ENCODE results near the gene TBX4. TPM values are rescaled to one million over a fixed set of nuclear protein-coding genes. Genes with fewer than 3 reads are reported as not detected.

The TBX4 gene
- polyA plus RNA-seq, 2 donors, result 0.01 TPM; not detected in 1

DNA sequence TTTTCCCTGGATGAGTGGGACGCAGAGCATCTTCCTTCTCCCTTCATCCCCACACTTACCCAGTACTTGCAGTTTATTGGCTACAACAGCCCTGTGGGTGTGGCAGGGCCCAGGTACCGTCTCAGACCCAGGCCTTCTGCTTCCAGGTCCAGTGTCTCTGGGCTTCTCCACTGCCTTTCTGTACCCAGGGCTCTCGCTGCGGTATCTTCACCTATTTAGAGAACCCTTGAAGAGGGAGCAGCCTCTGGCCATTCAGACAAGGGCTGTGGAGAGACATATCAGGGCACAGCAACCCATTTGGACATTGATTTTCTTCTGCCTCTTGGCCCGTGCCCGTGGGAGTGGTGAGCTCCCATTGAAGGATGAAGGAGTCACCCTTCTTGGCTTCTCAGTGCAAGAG is 17.3 kb downstream of the TBX4 start:
- no peaks in the 10 kb centered on the region for H3K27me3 ChIP-seq (ENCODE audit: control insufficient read depth in 1 of 2, insufficient read depth in 2 of 2, low read length in 2 of 2)
- no peak overlapping the region for H3K4me3 ChIP-seq (ENCODE audit: low read depth in 1 of 2, low read length in 2 of 2)
- WGBS, 2 donors, result 88 to 90% methylated on average over 6 of the region's 6 CpGs
- no peaks in the 10 kb centered on the region for H3K9me3 ChIP-seq (ENCODE audit: control insufficient read depth in 2 of 2, insufficient read depth in 1 of 2, low read depth in 1 of 2, low read length in 1 of 2)
- no peaks in the 10 kb centered on the region for H3K36me3 ChIP-seq (ENCODE audit: control insufficient read depth in 2 of 2, insufficient read depth in 2 of 2, low read length in 1 of 2)
- H3K27ac ChIP-seq (ENCODE audit: low read depth in 2 of 2, low read length in 1 of 2), result no peak overlapping the region
- H3K4me1 ChIP-seq (ENCODE audit: control insufficient read depth in 2 of 2, insufficient read depth in 2 of 2, low read length in 1 of 2), result peaks cover 0 to 3% of the 10 kb centered on the region in 2 donors

- Histone ChIP-seq H3K27me3 (ENCODE audit: control insufficient read depth in 1 of 2, insufficient read depth in 2 of 2, low read length in 2 of 2) (no peaks in the 10 kb centered on the region), H3K27ac (ENCODE audit: low read depth in 2 of 2, low read length in 1 of 2) (no peak overlapping the region), H3K9me3 (ENCODE audit: control insufficient read depth in 2 of 2, insufficient read depth in 1 of 2, low read depth in 1 of 2, low read length in 1 of 2) (no peaks in the 10 kb centered on the region), H3K36me3 (ENCODE audit: control insufficient read depth in 2 of 2, insufficient read depth in 2 of 2, low read length in 1 of 2) (no peaks in the 10 kb centered on the region), H3K4me3 (ENCODE audit: low read depth in 1 of 2, low read length in 2 of 2) (no peak overlapping the region), H3K4me1 (ENCODE audit: control insufficient read depth in 2 of 2, insufficient read depth in 2 of 2, low read length in 1 of 2) (peaks cover 0 to 5% of the 10 kb centered on the region in 2 donors)
- WGBS, 2 donors, result 83 to 84% methylated on average over 5 of the region's 5 CpGs
Measured at GRCh38 chr17:61469949-61470348, 17.7 kb downstream of the TBX4 start.

GRCh38 chr17:61470530-61471136 is 18.4 kb downstream of the TBX4 start:
- Histone ChIP-seq H3K27ac (ENCODE audit: low read depth in 2 of 2, low read length in 1 of 2) (no peak overlapping the region), H3K27me3 (ENCODE audit: control insufficient read depth in 1 of 2, insufficient read depth in 2 of 2, low read length in 2 of 2) (no peaks in the 10 kb centered on the region), H3K4me3 (ENCODE audit: low read depth in 1 of 2, low read length in 2 of 2) (no peak overlapping the region), H3K9me3 (ENCODE audit: control insufficient read depth in 2 of 2, insufficient read depth in 1 of 2, low read depth in 1 of 2, low read length in 1 of 2) (no peaks in the 10 kb centered on the region), H3K4me1 (ENCODE audit: control insufficient read depth in 2 of 2, insufficient read depth in 2 of 2, low read length in 1 of 2) (peaks cover 0 to 6% of the 10 kb centered on the region in 2 donors), H3K36me3 (ENCODE audit: control insufficient read depth in 2 of 2, insufficient read depth in 2 of 2, low read length in 1 of 2) (no peaks in the 10 kb centered on the region)
- WGBS, 2 donors, result 86 to 90% methylated on average over 11 of the region's 11 CpGs

DNA sequence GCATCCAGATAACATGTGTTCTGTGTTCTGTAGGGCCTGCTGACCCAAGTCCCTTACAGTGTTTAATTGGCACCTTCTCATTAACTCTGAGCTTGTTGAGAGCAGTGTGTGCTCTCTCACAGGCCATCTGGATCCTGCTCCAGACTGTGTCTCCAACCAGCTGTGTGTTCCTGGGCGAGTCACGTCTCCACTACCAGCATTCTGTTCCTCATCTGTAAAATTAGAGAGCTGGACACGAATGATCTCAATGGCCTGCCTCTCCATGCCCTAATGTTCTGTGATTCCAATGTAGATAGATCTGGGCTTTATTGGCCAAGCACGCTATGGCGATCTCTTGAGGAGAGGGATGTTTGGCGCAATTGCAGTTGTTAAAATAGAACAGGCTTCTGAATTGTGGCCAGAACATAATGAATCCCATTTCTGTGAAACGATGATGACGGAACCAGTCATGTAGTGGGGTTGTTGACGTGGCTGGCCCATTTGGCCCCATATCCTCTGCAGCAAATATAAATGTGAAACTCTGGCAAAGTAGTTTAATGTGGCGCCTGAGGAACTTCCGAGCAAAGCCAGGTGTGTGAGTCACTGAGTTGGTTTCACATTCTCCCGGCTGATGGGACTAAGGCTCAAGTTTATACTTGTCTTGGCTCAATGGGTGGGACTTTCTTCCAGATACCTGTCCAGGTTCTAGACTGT is 22.2 kb downstream of the TBX4 start:
- H3K36me3 ChIP-seq (ENCODE audit: control insufficient read depth in 2 of 2, insufficient read depth in 2 of 2, low read length in 1 of 2), result no peaks in the 10 kb centered on the region
- H3K4me3 ChIP-seq (ENCODE audit: low read depth in 1 of 2, low read length in 2 of 2), result no peak overlapping the region
- peaks cover 0 to 6% of the 10 kb centered on the region in 2 donors for H3K4me1 ChIP-seq (ENCODE audit: control insufficient read depth in 2 of 2, insufficient read depth in 2 of 2, low read length in 1 of 2)
- peak overlapping the region; percentile 24 to 71 for H3K27ac ChIP-seq (ENCODE audit: low read depth in 2 of 2, low read length in 1 of 2)
- no peaks in the 10 kb centered on the region for H3K9me3 ChIP-seq (ENCODE audit: control insufficient read depth in 2 of 2, insufficient read depth in 1 of 2, low read depth in 1 of 2, low read length in 1 of 2)
- no peaks in the 10 kb centered on the region for H3K27me3 ChIP-seq (ENCODE audit: control insufficient read depth in 1 of 2, insufficient read depth in 2 of 2, low read length in 2 of 2)
- WGBS, 2 donors, result 54 to 70% methylated on average over 12 of the region's 12 CpGs

DNA sequence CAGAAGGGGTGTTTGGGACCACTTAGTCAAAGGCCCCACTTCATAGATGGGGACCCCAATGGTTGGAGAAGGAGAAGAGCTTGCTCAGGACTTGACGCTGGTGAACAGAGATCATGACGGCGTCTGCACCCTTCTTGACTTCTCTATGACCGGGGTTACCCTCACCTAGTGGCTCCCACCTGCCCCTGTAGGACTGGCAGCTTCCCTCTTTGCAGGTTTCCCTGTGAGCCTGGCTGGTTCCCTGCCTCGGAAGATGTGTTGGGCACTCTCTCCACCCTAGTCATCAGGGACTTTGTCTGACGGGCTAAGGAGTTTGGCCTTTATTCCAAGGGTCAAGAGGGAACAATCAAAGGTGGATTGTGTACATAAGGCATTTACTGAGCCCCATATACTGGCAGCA is 22.7 kb downstream of the TBX4 start:
- no peak overlapping the region for H3K4me3 ChIP-seq (ENCODE audit: low read depth in 1 of 2, low read length in 2 of 2)
- H3K4me1 ChIP-seq (ENCODE audit: control insufficient read depth in 2 of 2, insufficient read depth in 2 of 2, low read length in 1 of 2), result peaks cover 0 to 6% of the 10 kb centered on the region in 2 donors
- no peaks in the 10 kb centered on the region for H3K36me3 ChIP-seq (ENCODE audit: control insufficient read depth in 2 of 2, insufficient read depth in 2 of 2, low read length in 1 of 2)
- H3K9me3 ChIP-seq (ENCODE audit: control insufficient read depth in 2 of 2, insufficient read depth in 1 of 2, low read depth in 1 of 2, low read length in 1 of 2), result no peaks in the 10 kb centered on the region
- WGBS, 2 donors, result 70% methylated on average over 6 of the region's 6 CpGs
- H3K27ac ChIP-seq (ENCODE audit: low read depth in 2 of 2, low read length in 1 of 2), result no peak overlapping the region
- no peaks in the 10 kb centered on the region for H3K27me3 ChIP-seq (ENCODE audit: control insufficient read depth in 1 of 2, insufficient read depth in 2 of 2, low read length in 2 of 2)

DNA sequence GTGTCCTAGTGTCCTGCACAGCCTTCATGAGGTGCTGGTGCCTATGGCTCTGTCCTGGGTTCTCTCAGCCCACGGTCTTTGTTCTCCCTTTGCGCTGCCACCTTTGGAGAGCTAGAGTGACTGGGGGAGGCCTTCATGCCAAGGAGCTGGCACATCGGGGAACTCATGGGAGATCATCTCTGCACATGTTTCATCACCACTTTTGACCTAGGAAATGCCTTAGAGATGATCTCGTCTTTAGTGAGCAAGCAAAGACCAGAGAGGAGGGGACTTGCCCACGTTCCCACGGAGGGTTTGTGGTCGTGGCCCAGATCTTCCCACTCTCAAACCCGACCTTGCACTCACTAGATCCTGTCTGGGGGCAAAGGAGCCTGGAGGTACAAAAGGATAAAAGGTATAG is 23.5 kb downstream of the TBX4 start:
- H3K27me3 ChIP-seq (ENCODE audit: control insufficient read depth in 1 of 2, insufficient read depth in 2 of 2, low read length in 2 of 2), result no peaks in the 10 kb centered on the region
- H3K36me3 ChIP-seq (ENCODE audit: control insufficient read depth in 2 of 2, insufficient read depth in 2 of 2, low read length in 1 of 2), result no peaks in the 10 kb centered on the region
- WGBS, 2 donors, result 66 to 73% methylated on average over 8 of the region's 8 CpGs
- H3K9me3 ChIP-seq (ENCODE audit: control insufficient read depth in 2 of 2, insufficient read depth in 1 of 2, low read depth in 1 of 2, low read length in 1 of 2), result no peaks in the 10 kb centered on the region
- H3K4me3 ChIP-seq (ENCODE audit: low read depth in 1 of 2, low read length in 2 of 2), result no peak overlapping the region
- no peak overlapping the region for H3K27ac ChIP-seq (ENCODE audit: low read depth in 2 of 2, low read length in 1 of 2)
- H3K4me1 ChIP-seq (ENCODE audit: control insufficient read depth in 2 of 2, insufficient read depth in 2 of 2, low read length in 1 of 2), result peaks cover 0 to 6% of the 10 kb centered on the region in 2 donors

DNA sequence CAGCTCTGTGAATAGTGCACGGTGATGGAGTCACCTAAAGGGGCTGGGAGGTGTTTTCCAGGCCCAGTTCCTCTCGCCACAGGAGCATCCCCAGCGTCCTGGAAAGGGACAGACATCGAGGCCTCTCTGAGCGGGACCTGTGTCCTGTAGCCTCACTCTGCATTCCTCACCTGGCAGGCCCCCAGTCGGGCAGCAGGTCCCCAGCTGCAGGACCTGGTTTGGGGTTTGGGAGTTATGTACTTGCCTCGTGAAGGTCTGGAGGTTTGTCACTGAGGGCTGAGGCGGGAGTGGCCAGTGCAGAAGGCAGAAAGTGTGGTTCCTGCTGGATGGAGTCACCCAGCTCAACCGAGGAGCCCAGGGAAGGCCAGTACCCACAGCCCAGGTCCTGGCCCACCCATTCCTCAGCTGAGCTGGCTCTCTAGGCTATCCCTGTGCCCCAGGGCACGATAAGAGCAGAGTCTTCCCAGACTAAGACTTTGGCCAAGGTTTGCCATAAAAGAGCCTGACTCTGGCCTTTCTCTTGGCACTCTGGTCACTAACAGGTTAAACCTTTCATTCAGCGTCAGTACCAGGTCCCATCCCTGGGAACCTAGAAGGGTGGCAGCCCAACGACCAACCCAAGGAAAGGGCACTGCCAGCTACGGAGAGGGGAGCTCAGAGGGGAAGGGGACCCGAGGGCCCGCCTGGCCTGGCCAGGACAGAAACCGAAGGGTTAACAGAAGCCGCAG is 24.4 kb downstream of the TBX4 start:
- Histone ChIP-seq H3K4me1 (ENCODE audit: control insufficient read depth in 2 of 2, insufficient read depth in 2 of 2, low read length in 1 of 2) (peaks cover 0 to 6% of the 10 kb centered on the region in 2 donors), H3K27me3 (ENCODE audit: control insufficient read depth in 1 of 2, insufficient read depth in 2 of 2, low read length in 2 of 2) (no peaks in the 10 kb centered on the region), H3K27ac (ENCODE audit: low read depth in 2 of 2, low read length in 1 of 2) (no peak overlapping the region), H3K4me3 (ENCODE audit: low read depth in 1 of 2, low read length in 2 of 2) (no peak overlapping the region), H3K9me3 (ENCODE audit: control insufficient read depth in 2 of 2, insufficient read depth in 1 of 2, low read depth in 1 of 2, low read length in 1 of 2) (no peaks in the 10 kb centered on the region), H3K36me3 (ENCODE audit: control insufficient read depth in 2 of 2, insufficient read depth in 2 of 2, low read length in 1 of 2) (no peaks in the 10 kb centered on the region)
- 70 to 75% methylated on average over 17 of the region's 17 CpGs for WGBS, 2 donors

DNA sequence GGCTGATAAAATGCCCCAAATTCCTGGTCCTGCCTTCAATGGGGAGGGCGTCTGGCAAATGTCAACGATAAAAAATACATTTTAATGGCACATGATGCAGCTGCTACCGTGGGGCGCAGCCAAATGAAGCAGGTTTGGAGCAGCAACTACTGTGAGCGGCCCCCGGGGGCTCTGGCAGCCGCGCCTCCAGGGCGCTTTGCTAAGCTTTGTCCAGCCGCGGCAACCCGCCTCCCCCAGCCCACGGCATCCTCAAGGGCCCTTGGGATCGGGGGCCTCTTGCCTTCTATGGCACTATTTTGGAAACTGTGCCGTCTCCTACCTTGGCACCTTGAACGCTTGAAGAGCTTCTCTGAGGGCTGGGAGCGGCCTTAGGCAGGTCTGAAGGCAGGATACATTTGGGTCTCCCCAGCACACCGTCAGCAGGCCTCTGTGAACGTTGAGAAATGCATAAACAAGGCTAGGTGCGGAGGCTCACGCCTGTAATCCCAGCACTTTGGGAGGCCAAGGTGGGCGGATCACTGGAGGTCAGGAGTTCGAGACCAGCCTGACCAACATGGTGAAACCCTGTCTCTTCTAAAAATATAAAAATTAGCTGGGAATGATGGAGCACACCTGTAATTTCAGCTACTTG is 25.1 kb downstream of the TBX4 start:
- Histone ChIP-seq H3K27ac (ENCODE audit: low read depth in 2 of 2, low read length in 1 of 2) (no peak overlapping the region), H3K4me1 (ENCODE audit: control insufficient read depth in 2 of 2, insufficient read depth in 2 of 2, low read length in 1 of 2) (peaks cover 0 to 6% of the 10 kb centered on the region in 2 donors)

DNA sequence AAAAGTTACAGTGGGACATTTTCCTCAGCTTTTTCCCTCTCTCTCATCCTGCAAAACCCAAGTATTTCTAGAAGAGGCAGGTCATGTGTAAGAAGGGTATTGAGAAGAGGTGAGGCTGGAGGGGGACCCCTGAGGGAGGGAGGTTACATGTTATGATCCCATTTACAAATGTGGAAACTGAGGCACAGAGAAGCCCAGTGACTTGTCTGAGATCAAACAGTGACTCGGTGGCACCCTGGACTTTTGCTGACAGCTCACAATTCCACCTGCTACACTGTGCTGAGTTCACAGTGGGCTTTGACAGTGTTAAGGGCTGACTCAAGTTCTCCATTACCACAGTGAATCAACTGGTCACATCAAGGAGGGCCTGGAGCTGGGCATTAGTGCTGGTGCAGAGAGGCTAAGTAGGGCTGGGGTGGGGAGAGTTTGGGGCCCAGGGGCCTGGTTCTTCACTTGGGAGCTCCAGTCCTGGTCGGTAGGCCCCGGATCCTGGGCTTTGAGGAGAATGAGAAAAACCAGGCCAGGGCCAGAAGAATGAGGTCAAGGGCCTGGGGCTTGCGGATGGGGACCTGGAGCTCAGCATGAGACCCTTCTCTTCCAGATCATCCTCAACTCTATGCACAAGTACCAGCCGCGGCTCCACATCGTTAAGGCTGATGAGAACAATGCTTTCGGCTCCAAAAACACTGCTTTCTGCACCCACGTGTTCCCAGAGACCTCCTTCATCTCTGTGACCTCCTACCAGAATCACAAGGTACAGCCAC is 26.0 kb downstream of the TBX4 start:
- H3K27me3 ChIP-seq (ENCODE audit: control insufficient read depth in 1 of 2, insufficient read depth in 2 of 2, low read length in 2 of 2), result no peaks in the 10 kb centered on the region
- no peaks in the 10 kb centered on the region for H3K36me3 ChIP-seq (ENCODE audit: control insufficient read depth in 2 of 2, insufficient read depth in 2 of 2, low read length in 1 of 2)
- 93 to 94% methylated on average over 9 of the region's 9 CpGs for WGBS, 2 donors
- no peak overlapping the region for H3K4me3 ChIP-seq (ENCODE audit: low read depth in 1 of 2, low read length in 2 of 2)
- H3K27ac ChIP-seq (ENCODE audit: low read depth in 2 of 2, low read length in 1 of 2), result no peak overlapping the region
- H3K4me1 ChIP-seq (ENCODE audit: control insufficient read depth in 2 of 2, insufficient read depth in 2 of 2, low read length in 1 of 2), result peaks cover 0 to 6% of the 10 kb centered on the region in 2 donors
- H3K9me3 ChIP-seq (ENCODE audit: control insufficient read depth in 2 of 2, insufficient read depth in 1 of 2, low read depth in 1 of 2, low read length in 1 of 2), result no peaks in the 10 kb centered on the region

More for the DNA sequence above, 25.1 kb downstream of the TBX4 start:
- 62 to 68% methylated on average over 23 of the region's 23 CpGs for WGBS, 2 donors
- no peaks in the 10 kb centered on the region for H3K36me3 ChIP-seq (ENCODE audit: control insufficient read depth in 2 of 2, insufficient read depth in 2 of 2, low read length in 1 of 2)
- H3K4me3 ChIP-seq (ENCODE audit: low read depth in 1 of 2, low read length in 2 of 2), result no peak overlapping the region
- no peaks in the 10 kb centered on the region for H3K27me3 ChIP-seq (ENCODE audit: control insufficient read depth in 1 of 2, insufficient read depth in 2 of 2, low read length in 2 of 2)
- H3K9me3 ChIP-seq (ENCODE audit: control insufficient read depth in 2 of 2, insufficient read depth in 1 of 2, low read depth in 1 of 2, low read length in 1 of 2), result no peaks in the 10 kb centered on the region

Measured in esophagus (tissue), 2 donors.